NCI-H2196 treated with DMSO at 0.1 percent for 48 hours (cell line): Measurements from ENCODE around the gene SFI1.
"Not testable (repeated sequence)": the region's sequence is repeated elsewhere in the genome, so short reads cannot be mapped to it uniquely, and the experiment has no call there.

Experiments
- DNase-seq: peaks from one replicate; lab custom pipeline; 2025; ENCODE audit not compliant: unreplicated experiment; lab: John Stamatoyannopoulos, UW

SFI1 gene

GRCh38 chr22:31635638-31636306 lies 139.4 kb downstream of the SFI1 start:
- no peak for DNase-seq

DNA sequence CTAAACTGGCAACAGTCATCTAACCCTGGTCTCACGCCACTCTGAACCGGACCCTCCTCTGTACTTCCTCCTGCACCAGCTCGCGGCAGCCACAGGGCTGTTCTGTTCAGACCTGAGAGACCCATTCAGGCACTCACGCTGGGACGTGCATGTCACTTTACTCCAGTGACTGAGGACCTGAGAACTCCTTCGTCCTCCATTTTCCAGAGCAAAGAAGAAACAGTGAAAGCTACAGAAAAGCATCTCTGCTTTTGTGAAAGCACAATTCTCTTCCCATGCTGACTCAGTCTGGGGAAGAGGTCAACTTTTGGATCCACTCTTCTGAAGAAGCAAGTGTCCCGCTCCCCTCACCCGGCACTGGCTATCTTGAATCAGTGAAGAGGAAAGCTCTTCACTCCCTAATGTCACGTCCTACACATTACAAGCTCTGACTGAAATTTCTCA lies 141.1 kb downstream of the SFI1 start:
- no peak for DNase-seq

DNA sequence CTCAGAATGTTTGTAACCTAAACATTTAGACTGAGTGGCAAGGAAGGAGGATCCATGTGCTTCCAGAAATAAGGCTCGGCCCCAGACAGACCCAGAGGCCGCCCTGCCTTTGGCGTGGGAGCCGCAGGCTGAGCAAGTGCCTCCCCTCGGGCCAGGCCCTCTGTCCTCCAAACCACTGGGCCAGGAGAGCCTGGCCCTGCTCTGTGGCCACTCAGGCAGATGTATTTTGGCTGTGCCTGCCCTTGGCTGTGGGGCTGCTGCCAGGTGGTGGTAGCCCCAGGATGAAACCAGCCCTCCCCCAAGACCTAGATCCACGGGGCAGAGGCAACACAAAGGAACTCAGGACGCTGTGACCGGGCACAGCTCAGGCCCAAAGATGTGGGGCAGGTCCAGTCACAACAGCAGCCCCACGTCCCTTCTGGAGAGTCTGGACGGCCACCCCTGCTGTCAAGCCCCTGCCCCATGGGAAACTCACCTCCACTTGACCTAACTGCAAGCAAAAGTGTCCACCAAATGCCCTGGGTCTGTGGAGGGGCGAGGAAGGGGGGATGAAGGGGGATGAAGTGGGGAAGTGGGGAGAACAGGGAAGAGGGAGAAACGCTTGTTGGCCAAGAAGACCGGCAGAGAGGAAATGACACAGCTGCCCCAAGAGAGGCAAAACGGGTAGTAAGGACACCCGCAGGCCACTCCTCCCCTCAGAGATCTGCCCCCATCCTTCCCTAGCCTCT lies 141.7 kb downstream of the SFI1 start:
- no peak for DNase-seq

DNA sequence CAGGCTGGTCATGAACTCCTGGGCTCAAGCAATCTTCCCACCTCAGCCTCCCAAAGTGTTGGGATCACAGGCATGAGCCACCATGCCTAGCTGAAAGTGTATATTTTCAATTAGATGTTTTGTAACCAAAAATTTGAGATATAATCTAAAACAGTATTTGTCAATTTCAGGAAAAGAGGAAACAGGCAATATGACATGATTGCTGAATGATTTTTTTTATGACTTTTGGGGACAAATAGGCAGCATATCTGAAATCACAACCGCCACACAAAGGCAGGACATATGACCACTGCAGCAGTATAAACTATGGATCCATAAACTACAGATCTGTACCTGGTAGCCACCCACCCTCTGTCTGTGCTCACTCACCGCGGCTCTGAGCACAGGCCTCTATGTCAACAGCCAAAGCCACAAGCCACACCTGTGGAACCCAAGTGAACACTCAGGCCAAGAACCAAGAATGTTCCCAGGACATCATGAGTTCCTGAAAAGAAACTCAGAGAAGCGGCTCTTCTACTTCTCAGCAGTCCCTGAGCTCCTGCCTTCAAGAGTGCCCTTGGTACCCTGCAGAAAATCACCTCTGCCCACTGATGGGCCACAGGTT lies 143.2 kb downstream of the SFI1 start:
- DNase-seq = no peak

DNA sequence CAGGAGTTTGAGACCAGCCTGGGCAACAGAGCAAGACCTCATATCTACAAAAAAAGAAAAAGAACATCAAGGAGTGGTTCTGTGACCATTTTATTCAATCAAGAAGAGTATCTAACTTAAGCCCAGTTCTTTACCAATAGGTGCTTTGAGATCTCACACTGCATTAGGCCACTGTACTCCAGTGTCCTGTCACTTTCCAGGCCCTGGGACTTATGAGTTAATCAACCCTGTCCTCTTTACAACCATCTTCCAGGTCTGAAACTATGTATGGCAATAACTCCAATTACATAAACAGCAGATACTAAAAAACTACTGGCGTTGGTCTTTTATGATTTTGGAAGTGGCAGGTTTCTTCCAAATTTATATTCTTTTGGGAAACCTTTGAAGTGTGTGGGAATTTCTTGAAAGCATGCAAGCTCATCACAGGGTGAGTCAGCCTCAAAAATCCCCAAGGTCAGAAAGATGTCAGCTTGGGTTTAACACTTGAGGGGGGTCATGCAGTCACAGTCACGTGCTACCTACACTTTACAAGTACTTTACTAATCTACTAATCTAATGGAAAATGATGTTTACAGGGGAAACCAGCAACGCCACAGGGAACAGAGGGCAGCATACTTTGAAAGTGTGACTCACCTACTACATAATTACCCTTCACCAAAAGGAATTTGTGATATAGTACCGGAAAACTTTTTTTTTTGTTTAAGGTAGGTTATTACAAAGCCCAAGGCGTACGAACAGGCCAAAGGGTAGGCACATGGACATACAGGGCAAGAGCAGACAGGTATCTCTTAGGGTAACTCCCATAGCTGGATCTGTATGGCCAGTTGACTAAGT lies 150.1 kb downstream of the SFI1 start:
- DNase-seq = no peak

- no peak for DNase-seq
These were observed 150.7 kb downstream of the SFI1 start for GRCh38 chr22:31647066-31647465.

- no peak for DNase-seq
These were observed 151.4 kb downstream of the SFI1 start for GRCh38 chr22:31647523-31648320.

- DNase-seq = no peak
These were observed 154.1 kb downstream of the SFI1 start for GRCh38 chr22:31650391-31650790.

GRCh38 chr22:31651664-31652063 lies 155.3 kb downstream of the SFI1 start:
- DNase-seq = no peak

DNA sequence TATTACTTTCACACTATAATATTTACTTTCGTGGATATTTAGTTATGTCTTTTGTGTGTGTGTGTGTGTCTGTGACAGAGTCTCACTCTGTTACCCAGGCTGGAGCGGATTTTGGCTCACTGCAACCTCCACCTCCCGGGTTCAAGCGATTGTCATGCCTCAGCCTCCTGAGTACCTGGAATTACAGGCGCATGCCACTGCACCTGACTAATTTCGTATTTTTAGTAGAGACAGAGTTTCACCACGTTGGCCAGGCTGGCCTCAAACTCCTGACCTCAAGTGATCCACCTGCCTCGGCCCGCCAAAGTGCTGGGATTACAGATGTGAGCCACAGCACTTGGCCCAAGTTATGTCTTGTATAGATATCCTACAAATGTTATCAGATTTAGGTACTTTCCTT lies 155.8 kb downstream of the SFI1 start:
- no peak for DNase-seq

GRCh38 chr22:31652911-31653684 lies 156.8 kb downstream of the SFI1 start:
- peak; percentile 11 for DNase-seq

DNA sequence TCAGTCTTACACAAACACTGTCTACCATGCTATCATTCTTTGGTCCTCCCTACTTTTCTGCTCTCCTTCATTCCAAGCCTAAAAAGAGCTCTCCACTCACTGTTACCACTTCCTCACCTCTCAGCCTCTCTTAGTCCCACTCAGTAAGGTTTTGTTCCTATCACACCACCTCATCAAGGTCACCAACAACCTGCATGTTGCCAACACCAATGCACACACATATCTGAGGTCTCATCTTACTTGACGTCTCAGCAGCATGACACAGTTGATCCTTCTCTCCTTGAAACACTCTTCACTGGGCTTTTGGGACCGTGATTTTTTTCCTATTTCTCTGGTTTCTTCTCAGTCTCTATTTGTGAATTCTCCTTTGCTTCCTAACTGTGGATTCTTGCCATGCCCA lies 157.6 kb downstream of the SFI1 start:
- DNase-seq = no peak

DNA sequence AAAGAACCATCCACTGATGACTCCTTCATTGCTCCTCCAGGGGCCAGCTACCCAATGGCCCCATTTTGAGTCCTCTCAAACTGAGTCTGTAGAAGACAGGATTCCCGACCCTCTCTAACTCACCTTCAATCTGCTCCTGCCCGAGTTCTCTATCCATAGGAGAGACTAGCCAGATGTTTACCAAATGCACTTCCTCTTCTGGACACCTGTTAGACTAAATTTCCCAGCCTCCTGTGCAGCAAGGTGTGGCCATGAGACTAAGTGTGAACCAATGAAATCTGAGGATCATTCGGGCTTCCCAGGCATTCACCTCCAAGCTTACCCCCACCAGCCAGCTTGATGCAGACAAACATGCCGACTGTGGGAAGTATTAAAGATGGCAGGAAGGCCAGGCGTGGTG lies 158.1 kb downstream of the SFI1 start:
- DNase-seq = no peak

DNA sequence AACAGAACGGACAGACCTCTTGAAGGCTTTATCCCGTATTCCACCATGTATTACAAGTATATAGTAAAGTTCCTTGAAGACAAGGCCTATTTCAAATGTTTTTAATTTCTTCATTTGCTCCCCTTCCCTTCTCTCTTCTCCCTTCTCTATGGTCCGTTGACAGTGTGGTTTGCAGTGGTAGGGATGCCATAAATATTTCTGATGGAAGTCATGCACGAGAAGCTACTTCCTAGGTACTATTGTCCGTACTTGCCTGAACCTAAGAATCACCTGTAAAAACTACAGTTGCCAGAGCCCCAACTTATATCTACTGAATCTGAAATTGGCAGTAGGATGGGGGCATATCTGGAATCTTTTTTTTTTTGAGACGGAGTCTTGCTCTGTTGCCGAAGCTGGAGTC lies 162.9 kb downstream of the SFI1 start:
- DNase-seq = no peak

GRCh38 chr22:31660860-31661341 lies 164.6 kb downstream of the SFI1 start:
- not testable (repeated sequence) for DNase-seq

GRCh38 chr22:31661851-31662667 lies 165.7 kb downstream of the SFI1 start, which contains the start of gene PISD:
TSS of gene PISD (minus strand) at chr22:31662215. CDS start at chr22:31662208, 7 bp downstream.
- peak; percentile 58 for DNase-seq

DNA sequence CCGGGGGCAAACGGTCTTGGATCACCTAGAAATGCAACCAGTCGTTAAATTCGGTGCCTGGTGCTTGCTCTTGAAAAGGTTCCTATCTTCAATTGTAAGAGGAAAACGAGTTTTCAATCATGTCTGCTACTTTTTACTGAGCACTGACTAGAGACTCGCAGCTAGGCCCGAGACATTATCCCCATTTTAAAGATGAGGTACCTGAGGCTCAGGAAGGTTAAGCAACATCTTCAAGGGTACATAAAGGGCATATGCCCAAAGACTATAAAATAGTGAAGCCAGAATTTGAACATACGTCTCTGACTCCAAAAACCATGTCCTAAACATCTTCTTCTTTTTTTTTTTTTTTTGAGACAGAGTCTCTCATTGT lies 166.3 kb downstream of the SFI1 start:
- DNase-seq = no peak
